ENCODE data around the gene TAF1A.
"Not testable (repeated sequence)": the region's sequence is repeated elsewhere in the genome, so short reads cannot be mapped to it uniquely, and the experiment has no call there.

TAF1A gene

GRCh38 chr1:222589462-222590302, at the start of gene TAF1A:
TSS of gene TAF1A (minus strand) at chr1:222589933.
- DNase-seq: peak; percentile 49 to 72 (median 66)

DNA sequence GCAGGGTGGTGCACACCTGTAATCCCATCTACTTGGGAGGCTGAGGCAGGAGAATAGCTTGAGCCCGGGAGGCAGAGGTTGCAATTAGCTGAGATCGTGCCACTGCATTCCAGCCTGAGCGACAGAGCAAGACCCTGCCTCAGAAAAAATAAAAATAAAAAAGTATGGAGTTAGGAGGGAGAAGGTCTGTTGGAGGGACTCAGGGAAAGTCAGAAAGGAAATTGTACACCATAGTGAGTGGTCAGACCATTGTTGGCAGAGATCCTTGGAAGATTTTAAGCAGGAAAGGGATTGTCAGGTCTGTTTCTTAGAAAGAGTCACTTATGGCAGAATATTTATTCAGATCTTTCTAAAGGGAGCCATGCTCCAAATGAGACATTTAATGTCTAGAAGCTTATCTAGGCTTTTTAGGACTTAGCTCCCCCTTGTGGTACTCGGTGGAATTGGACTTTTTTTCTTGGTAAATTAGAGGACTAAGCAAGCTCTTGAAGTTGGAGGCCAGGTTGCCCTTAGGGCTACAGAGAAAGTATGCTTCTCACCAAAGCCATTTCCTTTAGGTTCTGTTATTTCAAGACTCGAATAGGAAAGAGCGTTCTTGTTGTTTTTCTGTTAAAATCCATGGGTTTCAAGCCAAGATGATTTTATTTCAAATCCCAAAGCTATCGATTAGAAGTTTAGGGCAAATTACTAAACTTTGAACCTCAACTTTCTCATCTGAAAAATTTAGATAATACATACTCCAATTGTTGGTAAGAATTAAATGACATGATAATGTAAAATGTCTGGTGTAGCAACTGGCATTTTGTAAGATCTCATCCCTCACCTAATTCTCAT, 44.7 kb upstream of the TAF1A start:
- DNase-seq: peak; percentile 29 to 38 (median 33)

GRCh38 chr1:222632749-222633148, 43.0 kb upstream of the TAF1A start:
- no peak for DNase-seq

- no peak for DNase-seq
Observed at GRCh38 chr1:222631611-222632208, 42.0 kb upstream of the TAF1A start.

- no peak for DNase-seq
Observed at GRCh38 chr1:222629921-222630535, 40.3 kb upstream of the TAF1A start.

DNA sequence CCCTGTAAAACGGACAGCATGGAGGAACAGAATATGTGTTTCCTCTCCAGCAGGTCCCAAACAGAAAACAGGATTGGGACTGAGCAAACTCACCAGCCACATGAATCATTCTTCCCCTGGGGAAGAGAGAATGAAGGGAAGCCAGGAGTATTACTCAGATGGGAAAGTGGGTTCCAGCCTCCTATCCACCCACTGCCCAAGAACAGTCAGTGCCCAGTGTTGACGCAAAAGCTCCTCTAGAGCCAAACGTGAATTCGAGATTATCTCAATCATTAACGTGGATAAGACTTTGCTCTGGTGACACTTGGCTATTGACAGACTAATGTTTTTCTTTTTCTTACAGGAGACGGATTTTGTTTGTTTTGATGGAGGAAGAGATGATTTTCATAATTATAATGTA, 37.5 kb upstream of the TAF1A start:
- DNase-seq: no peak

- no peak for DNase-seq
Observed at GRCh38 chr1:222624214-222624613, 34.5 kb upstream of the TAF1A start.

- no peak for DNase-seq
Observed at GRCh38 chr1:222623458-222623857, 33.7 kb upstream of the TAF1A start.

GRCh38 chr1:222622765-222623164, 33.0 kb upstream of the TAF1A start:
- DNase-seq: no peak

GRCh38 chr1:222620566-222620965, 30.8 kb upstream of the TAF1A start:
- no peak for DNase-seq

GRCh38 chr1:222618880-222619596, 29.3 kb upstream of the TAF1A start:
- DNase-seq: no peak

- DNase-seq: peak; percentile 71 to 87 (median 78)
Observed at GRCh38 chr1:222618001-222618879, 28.5 kb upstream of the TAF1A start, which contains the start of gene MIA3. TSS of gene MIA3 (plus strand) at chr1:222618097. CDS start at chr1:222618111, 14 bp downstream.

- peak; percentile 71 to 87 (median 78) for DNase-seq
Observed at GRCh38 chr1:222617367-222617951, 27.7 kb upstream of the TAF1A start.

- no peak for DNase-seq
Observed at GRCh38 chr1:222616525-222616924, 26.8 kb upstream of the TAF1A start.

DNA sequence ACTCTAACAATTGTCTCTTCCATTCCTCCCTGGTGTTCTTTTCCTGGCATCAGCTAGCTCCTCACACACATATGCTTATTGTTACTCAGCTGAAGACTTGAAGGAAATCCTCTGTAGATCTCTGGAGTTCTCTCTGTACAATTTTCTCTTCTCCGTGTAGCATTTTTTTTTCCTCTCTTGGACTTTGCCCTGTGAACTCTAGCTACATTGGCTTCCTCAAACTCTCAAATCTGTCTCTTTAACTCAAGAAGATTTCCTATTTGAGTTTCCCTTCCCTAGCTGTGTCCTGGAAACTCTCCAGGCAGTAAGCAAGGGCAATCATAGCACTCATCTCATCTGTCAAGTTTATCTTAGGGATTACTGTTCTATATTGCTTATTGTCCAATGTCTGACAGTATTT, 23.9 kb upstream of the TAF1A start:
- no peak for DNase-seq

DNA sequence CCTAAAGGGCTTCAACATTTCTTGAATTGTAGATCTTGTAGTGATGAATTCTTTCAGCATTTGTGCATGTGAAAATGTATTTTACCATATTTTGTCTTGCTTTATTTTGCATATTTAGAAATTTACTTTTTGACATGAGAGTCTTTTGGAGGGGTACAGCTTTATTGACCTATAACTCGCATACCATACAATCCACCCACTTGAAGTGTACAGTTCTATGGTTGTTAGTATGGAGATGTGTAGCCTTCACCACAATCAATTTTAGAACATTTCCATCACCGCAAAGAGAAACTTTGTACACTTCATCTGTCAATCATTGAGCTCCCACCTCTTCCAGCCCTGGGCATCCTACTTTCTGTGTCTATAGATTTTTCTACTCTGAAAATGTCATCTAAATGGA, 21.0 kb upstream of the TAF1A start:
- DNase-seq: no peak

- DNase-seq: not testable (repeated sequence)
Observed at GRCh38 chr1:222609111-222609510, 19.4 kb upstream of the TAF1A start.

- DNase-seq: no peak
Observed at GRCh38 chr1:222606757-222607156, 17.0 kb upstream of the TAF1A start.

DNA sequence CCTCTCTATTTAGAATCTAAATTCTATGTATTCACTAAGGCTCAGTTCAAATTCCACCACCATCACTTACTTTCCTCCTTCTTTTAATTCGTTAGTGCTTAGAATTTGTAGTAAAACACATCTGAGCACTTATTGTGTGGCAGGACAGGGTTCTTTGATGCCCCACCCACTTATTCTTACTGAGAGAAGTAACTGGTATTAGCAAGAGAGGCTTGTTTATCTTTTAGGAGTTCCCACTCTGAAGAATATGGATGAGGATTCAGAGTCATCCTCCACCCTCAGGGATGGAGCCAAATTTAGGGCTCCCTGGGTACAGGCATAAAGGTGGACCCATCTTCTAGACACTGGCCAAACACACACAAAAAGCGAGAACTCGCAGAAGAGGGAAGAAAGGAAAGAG, 11.5 kb upstream of the TAF1A start:
- no peak for DNase-seq

GRCh38 chr1:222600281-222600680, 10.5 kb upstream of the TAF1A start:
- DNase-seq: no peak

DNA sequence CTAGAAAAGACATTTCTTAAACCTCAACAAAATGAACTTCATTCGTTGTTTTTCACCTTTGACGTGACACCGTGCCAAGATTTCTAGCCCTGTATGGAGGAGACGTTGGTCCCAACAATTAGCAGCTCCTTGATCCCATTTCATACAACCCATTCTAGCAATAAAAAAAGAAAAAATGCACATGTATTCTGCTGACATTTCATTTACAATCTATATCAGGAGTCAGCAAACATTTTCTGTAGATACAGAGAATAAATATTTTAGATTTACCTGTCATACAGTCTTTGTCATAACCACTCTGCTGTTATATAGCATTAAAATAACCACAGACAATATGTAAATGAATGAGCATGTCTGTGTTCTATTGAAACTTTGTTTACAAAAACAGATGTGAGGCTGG, 7.0 kb upstream of the TAF1A start:
- DNase-seq: no peak

Measured in activated CD4-positive, CD25-positive, alpha-beta regulatory T cell (primary cell).